Kidney capillary endothelial cell (primary cell): Measurements from ENCODE around the gene ACTN2.
A peak's percentile ranks its signal among the peaks of the same experiment; 100 is the strongest.

Experiments used
- DNase-seq: peaks from one replicate; pipeline ENCODE4 v3.0.0-alpha.2; 2018; ENCODE audit warnings: low spot score

ACTN2 gene

DNA sequence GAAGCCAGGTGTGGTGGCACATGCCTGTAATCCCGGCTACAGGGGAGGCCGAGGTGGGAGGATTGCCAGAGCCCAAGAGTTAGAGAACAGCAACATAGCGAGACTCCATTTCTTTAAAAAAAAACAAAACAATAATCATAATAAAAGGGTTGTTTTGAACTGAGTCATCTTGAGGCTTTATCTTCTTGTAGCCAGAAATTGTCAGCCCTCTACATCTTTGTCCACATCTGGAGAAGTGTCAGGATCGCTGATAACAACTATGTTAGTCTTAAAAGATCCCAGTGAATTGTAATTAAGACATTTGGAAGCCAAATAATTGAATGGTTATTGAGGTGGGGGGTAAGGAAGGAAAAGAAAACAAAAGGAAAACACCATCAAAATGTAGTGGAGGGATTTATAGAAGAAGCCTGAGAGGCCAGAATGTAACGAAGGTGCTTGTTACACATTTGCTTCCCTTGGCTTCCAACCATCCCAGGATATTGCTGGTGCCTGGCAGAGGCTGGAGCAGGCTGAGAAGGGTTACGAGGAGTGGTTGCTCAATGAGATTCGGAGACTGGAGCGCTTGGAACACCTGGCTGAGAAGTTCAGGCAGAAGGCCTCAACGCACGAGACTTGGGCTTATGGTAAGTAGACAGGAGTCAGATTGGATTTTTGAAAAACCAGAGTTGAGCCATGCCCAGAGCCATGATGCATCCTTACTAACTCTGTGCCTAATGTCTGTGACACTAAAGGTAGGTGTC, 56.3 kb downstream of the ACTN2 start:
- DNase-seq: no peak

DNA sequence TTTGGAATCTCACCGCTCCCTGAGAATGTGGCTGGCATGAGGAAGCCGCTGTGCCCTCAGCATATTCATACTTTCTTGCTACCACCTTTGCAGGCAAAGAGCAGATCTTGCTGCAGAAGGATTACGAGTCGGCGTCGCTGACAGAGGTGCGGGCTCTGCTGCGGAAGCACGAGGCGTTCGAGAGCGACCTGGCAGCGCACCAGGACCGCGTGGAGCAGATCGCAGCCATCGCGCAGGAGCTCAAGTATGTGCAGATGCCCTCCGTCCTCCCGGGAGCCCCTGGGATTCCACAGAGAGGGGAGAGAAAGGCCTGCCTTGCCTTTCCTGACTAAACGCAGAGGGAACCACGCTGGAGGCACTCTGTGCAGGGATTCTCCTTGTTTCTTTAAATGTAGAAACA, 58.2 kb downstream of the ACTN2 start:
- DNase-seq: no peak

DNA sequence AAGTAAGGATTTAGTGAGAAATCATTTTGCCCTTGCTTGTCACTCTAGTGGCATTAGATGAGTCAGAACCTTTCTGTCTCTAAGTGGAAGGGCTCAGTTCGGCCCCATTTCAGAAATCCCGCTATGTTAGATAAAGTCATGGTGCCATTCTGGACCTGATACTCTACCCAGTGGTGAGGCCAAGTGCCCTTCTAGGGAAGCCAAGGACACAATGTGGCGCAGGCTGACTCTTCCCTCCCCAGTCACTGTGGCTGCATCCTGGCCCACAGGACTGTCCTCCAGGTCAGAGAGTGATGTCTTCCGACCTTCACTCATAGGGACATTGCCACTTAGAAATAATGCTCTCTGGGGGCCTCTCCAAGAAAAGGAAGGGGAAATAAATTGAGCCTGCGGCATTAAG, 60.5 kb downstream of the ACTN2 start:
- no peak for DNase-seq

- DNase-seq: no peak
These were observed 61.1 kb downstream of the ACTN2 start for GRCh38 chr1:236747311-236747985.

GRCh38 chr1:236748268-236748870, 62.1 kb downstream of the ACTN2 start:
- no peak for DNase-seq

DNA sequence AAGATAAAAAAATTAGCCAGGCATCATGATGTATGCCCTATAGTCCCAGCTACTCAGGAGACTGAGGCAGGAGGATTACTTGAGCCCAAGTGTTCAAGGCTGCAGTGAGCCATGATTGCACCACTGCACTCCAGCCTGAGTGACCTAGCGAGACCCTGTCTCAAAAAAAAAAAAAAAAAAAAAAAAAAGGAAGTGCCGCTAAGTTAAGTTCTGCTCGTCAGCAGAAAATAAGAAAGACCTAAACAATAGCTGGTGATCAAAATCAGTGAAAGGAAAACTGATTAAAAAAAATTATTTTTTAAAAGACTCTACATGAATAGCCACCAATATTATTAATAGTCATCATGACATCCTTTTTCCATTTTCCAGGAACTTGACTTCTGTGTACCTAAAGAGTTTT, 64.6 kb downstream of the ACTN2 start:
- DNase-seq: no peak

GRCh38 chr1:236751385-236751784, 65.1 kb downstream of the ACTN2 start:
- DNase-seq: no peak

DNA sequence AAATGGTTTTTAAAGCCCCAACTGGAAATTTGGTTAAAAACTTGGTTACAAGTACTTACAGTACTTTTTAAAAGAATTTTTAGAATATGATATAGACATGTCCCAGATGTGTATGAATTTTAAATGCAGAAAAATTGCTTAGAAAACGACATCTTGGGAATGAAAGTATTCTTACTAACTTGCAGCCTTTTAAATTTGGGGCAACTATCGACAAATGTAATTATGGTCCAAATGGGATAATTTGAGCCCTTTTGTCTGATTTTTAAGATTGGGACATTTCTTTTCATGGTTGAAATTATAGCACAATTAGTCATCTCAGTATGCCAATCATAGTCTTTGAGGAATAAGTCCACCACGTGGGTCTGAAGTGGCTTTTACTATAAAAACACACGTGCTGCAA, 65.6 kb downstream of the ACTN2 start:
- DNase-seq: no peak

DNA sequence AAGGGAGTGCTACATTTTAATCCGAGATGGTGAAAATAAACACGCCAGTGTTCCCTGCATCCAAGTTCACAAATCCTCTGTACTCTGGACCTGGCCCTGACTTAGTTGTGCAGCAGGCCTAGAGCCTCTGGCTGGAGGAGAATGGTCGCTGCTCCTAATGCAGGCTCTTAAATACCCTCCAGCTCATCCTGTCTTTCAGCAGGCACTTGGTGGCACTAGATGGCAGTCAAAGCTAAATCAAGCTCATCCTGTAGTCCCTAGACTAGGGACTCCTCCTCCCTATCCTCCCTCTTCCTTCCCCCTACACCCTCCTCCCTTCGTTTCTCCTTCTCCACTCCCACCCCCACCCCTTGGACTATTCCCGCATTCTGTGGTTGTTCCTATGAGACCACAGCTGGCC, 67.2 kb downstream of the ACTN2 start:
- no peak for DNase-seq

- DNase-seq: no peak
These were observed 67.7 kb downstream of the ACTN2 start for GRCh38 chr1:236753964-236754363.

DNA sequence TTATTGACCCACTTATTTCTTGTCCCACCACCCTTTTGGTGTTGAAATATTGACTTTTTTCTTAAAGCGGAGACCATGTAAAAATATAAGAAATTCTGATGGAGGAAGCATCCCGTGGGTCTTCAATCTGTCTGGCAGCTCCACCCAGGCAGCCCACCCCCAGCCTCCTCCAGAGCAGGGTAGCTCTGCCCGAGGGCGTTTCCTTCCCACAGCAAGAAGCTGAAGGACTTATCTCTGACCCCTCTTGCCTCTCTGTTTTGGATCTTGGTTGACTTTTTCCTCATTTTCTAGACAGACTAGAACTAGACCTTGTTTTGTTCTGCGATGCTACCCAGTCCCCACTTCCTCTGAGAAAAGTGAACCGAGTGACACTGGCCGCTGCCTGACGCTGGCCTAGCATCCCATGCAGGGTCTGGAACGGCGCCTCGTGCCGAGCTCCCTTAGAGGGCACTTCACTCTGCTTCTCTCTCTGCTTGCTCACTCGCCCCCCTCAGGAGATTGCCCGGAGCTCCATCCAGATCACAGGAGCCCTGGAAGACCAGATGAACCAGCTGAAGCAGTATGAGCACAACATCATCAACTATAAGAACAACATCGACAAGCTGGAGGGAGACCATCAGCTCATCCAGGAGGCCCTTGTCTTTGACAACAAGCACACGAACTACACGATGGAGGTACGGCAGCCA, 68.4 kb downstream of the ACTN2 start:
- DNase-seq: no peak

DNA sequence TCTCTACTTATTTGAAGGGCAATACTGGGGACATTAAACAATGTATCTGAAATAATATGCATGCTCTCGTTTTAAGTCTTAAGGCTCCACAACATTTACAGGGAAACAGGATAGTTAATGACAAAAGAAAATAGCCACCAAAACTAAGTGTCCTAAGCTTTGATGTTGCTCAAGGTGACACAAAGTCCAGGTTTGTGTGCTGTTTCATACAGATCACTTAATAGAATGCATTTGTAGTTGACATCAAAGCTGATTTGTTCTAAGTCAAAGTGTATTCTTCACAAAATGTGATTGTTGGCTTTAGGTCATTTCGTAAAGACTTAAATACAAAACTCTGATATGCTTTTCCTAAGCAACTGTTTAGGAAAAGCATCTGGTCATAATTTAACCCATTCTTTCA, 71.3 kb downstream of the ACTN2 start:
- no peak for DNase-seq

- peak; percentile 53 for DNase-seq
These were observed 73.1 kb downstream of the ACTN2 start for GRCh38 chr1:236759252-236759859.

DNA sequence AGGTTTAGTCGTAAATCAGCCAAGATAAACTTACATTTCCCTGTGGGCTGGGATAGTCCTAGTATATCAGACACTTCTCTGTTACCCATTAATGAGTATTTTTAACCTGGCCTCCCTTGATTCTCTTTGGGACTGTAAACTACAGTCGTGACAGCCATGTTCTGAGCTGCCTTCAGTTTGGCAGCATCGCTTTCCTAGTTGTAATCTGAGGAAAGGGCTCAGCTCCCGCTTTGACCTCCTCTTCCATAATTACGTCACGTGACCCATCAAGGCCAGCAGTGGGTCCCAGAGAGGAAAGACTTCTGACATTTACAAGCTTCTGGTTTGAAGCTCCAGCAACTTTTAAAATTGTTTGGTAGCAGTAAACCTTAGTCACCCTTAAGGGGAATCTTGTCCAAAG, 74.2 kb downstream of the ACTN2 start:
- no peak for DNase-seq

DNA sequence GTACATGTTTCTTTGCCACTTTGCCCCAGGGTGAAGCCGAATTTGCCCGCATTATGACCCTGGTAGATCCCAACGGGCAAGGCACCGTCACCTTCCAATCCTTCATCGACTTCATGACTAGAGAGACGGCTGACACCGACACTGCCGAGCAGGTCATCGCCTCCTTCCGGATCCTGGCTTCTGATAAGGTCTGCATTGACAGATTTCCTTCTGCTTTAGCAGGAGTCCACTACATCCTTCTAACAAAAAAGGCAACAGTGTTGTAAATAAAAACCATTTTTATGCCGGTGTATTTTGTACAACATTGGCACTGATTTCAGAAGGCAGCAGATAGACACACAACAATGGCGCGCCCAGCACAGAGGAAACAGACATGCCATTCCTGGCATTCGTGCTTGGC, 74.7 kb downstream of the ACTN2 start:
- DNase-seq: no peak

- no peak for DNase-seq
These were observed 75.3 kb downstream of the ACTN2 start for GRCh38 chr1:236761397-236762132.

DNA sequence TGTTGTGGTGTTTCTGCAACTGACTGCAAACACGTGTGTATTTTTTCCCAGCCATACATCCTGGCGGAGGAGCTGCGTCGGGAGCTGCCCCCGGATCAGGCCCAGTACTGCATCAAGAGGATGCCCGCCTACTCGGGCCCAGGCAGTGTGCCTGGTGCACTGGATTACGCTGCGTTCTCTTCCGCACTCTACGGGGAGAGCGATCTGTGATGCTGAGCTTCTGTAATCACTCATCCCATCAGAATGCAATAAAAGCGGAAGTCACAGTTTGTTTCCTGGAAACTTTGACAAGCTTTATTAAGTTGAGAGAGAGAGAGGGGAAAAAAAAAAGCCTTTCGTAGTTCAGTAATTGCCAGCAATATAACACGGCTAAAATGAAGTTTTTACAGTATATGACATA, 76.1 kb downstream of the ACTN2 start:
- DNase-seq: peak; percentile 41

DNA sequence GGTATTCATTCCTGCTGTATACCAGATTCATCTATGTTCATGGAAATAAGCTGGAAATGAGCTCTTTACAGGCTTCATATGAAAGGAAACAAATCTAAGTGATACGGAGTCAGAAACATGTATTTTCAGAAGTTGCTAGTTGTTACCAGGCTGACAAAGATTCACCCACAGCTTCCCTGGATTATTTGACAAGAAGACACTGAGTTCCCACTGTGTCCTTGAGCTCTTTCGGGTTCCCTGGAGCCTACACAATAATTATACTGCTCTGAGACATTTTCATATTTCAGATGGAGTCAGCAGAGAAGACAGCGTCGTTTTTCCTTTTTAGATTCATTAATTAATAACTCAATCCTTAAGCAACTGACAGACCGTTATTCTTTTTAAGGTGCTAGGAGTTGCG, 79.5 kb downstream of the ACTN2 start:
- DNase-seq: no peak

DNA sequence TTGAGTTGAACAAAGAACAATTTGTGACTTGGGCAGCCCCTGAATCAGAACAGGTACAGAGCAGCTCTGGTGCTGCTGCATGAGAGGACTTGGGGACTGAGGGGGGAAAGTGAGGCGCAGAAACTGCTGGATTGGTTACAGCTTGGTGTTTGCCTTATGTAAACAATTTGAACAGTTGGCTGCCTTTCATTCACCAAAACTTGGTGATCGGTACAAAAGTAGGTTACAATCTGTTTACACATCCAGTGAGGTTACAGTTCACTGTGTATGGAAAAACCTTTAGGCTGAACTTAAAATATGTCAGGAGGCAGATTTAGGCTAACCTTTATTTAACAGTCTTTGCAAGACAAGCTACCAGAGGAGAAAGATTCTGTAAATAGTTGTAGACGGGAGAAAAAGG, 80.2 kb downstream of the ACTN2 start:
- no peak for DNase-seq

GRCh38 chr1:236767276-236767675, 81.0 kb downstream of the ACTN2 start:
- no peak for DNase-seq

DNA sequence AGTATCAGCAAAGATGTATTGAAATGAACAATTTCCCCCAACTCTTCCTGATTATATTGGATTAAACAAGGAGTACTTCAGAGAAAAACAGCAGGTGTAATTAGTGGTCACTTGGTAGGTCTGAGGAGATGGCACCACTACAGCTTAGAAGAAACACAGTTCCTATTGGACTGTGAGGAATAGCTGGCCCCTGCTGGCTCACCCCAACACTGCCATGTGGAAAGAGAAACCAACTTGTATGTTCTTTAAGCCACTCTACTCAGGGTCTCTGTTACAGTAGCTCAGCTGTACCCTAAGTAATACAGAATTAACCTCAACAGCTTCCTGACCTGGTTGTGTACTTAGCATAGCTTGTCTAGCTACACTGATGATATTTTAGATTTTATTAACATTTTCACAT, 82.3 kb downstream of the ACTN2 start:
- no peak for DNase-seq

DNA sequence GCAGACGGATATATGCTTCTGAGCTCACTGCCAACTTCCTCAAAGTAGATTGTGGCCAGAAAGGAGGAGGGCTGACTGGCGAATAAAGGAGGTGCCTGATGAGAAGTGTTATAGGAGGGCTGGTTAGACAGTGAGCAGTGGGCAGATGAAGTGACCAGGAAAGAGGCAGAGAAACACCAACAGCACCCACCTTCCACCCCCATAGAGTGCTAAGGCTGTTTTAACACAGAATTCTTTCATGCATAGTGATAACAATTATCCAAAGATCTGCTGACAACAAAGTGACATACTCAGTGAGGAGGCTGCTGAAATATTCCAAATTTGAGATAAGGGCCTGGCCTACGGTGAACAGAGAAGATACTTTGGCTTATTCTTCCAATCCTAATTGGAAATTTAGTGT, 87.6 kb downstream of the ACTN2 start:
- no peak for DNase-seq
